Measurements from ENCODE around the gene GALNT18.

Gene GALNT18

DNA sequence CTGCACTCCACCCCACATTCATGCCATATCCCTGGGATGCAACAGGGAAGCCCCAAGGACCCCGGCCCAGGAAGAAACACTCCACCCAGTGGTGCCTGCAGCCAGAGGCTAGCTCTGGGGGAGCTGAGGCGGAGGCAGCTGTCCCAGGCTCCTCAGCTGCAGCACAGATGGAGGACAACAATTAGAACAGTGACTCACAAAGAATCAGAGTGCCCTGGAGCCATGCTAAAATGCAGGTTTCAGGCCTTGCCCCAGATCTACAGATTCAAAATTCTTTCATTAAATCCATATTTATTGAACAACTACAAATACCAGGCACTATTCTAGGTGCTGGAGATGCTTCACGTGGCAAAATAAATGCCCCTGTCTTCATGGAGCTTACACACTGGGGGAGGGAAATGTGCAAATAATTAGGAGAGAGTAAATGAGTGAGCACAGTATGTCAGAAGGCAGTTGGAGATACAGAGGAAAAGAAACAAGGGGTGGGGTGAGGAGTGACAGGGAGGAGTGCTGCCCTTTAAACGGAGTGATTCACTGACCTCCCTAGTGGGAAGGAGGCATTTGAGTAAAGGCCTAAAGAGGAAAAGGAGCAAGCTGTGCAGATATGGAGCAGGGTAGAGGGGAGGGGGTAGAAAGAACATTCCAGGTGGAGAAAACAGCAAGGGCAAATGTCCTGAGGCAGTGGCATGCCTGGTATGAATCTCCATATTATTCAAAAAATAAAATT, 195.4 kb downstream of the GALNT18 start:
- no peak for ATAC-seq

DNA sequence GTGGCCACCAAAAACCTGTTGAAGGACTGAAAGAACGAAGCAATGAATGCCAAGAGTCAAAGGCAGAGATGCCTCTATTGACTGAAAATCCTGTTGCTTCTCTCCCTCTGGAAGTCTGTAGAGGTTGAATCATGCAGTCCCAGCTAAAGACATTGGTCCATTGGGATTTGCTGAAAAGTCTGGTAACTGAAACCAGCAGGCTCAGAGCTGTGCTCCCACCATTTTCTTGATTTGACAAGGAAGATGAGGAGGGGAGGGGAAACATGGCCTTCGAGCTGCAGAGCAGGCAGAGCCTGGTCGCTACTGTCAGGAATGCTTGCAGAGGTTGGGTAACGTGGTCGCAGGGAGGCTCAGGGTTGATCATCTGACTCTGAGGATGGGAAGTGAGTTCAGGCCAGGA, 196.0 kb downstream of the GALNT18 start:
- no peak for ATAC-seq

DNA sequence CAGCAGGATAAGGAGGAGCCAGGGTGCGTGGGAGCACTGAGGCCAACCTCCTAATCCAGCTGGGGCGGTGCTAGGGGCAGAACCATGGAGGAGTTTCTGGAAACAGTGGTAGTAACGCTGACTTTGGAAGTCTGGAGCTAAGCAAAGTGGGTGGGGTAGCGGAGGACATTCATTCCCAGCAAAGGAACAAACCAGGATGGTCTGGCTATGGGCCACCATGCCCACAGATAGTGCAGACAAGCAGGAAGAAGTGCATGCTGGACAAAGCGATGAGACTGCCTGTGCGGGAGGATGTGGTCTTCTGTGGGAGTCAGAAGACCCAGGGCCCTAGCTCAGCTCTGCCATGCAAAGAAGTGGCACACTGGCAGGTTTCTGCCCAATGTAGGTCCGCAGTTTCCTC, 197.1 kb downstream of the GALNT18 start:
- ATAC-seq, result no peak

DNA sequence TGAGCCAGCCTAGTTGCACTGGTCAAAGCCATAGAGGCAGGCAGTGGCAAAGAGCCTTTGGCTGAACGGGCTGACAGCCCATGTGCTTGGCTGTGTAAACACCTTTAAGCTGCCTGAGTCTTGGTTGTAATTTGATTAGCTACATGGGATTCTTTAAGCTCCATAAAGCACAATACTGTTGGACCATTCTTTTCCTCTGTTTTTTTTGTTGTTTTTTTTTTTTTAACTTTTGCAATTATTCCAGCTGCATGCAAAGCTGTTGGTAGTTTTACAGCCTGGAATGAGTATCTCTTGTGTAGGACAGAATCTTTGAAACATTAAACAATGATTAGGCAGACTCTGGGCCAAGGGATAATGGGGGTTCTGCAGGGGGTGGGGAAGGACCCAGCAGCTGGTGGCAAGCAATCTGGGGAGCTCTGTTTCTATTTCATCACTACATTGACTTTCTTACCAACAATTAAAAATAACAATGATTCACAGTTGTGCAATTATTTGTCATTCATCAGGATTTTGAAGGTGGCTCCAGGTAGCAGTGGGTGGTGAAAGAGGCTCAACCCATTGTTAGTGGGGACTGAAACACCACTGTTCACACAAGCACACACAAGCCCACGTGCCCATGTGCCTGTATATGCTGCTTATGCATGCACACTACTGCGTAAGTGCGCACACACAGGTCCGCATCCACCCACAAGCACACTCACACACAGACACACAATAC, 199.2 kb downstream of the GALNT18 start:
- ATAC-seq, result no peak

DNA sequence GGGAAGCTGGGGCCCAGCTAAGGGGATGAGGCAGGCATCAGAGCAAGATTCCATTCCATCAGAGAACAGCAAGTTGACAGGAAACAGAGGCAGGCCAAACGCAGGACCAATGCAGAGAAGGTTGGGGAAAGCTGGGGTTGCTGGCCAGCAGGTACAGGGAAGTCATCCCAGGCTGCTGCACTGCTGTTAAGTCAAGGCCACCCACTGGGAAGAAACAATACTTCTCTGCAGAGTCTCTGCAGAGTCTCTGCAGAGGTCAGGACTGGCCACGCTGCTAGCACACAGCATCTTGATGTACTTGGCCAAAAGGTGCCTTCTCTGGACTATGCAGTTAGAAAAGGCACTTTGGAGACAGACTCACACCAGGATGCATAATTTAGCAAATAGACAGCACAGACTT, 200.3 kb downstream of the GALNT18 start:
- no peak for ATAC-seq

- no peak for ATAC-seq
Measured at GRCh38 chr11:11420899-11421285, 200.9 kb downstream of the GALNT18 start.

DNA sequence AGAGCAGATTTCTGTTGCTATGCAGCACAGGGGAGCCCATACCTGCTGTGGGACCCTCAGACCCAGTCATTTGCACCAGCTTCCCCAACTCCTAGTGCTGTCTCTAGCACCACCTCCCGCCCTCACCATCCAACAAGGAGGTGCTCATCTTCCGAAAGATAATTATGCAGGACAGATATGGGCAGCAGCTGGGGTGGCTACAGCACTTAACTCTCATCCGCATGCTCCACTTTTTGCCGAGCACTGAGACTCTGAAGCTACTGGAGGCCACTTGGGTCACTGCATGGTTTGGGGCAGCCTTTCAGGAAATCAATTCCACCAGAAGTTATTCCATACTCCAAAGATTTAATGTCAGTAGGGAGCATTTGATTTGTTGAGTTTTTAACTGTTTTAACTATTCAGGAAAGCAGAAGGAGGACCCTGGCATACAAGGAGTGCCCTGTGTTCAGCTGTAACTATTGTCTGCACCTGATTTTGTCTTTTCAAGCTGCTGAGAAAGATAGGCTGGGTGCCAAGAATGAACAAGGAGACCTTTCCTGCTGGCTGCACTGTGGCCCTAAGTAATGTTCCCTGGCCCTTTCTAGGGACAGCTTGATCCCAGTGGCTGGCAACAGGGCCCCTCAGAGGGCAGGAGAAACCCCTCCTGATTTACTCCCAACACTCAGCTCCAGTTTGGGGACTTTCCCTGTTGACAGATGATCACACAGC, 201.5 kb downstream of the GALNT18 start:
- ATAC-seq, result no peak

DNA sequence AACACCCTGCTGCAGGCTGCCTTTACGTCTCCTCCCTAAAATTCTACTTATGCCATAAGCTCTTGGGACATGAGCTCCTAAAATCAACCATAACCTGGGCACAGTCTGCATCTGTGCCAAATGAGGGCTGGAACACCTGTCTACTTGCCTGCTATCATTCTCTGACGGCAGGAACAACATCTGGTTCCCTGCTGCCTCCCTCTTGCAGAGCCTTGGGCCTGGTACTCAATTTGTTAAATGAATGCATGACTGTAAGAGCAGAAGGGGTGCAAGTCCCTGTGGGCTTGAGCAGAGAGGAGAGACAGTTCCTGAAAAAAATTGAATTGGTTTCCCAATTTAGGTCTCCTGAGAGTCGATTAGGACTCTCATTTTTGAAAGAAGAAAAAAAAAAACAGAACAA, 202.1 kb downstream of the GALNT18 start:
- no peak for ATAC-seq

DNA sequence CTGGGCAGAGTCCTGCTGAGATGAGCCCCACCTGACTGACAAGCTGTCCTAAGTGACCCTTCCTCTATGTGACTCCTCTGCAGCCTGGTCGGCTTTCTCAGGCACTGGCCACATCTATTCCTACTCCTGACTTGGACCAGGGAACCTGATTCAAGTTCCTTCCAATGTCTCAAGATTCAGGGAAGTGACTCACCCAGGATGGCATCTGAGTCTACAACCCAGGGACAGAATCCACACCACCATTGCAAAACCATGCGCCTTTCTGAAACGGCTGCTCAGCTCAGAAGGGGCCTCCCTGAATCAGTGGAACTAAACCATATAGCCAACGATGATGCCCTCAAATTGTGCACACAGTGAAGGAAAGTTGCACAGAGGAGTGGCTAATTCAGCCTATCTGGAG, 204.9 kb downstream of the GALNT18 start:
- ATAC-seq, result no peak

DNA sequence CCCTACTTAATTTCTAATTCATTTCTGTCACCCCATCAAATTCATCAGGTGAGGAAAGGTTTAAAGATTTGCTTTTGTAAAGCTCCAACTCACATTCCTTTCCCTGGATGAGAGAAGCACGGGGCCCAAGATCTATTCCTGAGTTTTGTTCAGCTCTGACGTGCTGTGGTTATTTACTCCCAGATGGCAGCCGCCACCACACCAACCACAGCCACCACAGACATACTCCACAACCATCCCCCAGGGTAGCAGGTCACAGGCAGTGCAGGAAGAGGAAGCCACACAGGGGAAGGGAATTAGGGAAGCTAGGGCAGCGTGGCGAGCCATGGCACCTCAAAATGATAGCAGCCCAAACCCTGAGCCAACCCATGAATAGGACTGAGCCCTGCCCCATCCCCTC, 205.3 kb downstream of the GALNT18 start:
- ATAC-seq, result no peak

- no peak for ATAC-seq
Measured at GRCh38 chr11:11415901-11416300, 205.9 kb downstream of the GALNT18 start.

- no peak for ATAC-seq
Measured at GRCh38 chr11:11414996-11415395, 206.8 kb downstream of the GALNT18 start.

DNA sequence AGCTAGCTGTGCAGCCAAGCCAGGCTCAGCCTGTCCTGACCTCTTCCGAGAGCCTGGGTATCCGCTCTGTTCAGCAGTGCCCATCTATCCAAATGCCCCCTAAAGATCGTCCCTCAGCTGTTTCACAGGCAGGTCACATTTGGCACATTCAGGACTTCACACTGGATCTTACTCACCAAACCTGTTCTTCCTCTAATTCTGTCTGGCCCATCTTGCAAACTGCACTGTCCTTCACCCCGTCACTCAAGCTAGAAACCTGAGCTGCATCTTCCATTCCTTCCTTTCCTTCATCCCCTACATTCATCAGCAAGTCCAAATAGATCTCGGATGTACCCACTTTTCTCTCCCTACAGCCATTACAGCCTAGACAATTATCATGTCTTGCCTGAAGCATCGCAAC, 208.0 kb downstream of the GALNT18 start:
- no peak for ATAC-seq

DNA sequence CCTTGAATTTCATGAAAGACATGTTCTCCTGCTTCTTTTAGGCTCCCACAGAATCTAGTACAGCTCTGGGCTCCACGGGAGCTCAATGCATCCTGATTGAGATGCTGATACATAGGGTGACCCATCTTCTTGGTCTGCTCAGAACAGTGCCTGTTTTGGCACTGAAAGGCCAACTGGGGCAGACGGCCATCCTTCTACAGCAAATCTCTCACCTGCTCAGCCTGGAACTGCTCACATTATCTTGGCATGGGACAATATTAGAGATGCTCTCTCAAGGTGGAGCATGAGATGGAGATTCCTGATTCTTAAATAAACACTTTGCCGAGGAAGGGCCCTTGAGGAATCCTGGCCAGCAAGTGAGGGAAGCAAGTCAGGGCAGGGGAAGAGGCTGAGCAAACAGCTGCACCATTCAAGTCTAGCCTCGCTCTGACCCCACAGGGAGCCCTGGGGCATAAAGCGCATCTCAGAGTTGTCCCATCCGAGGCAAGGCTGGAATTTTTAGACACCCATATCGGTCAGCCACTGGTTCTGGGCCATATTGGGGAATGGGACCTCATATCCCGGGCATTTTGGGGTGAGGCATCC, 210.3 kb downstream of the GALNT18 start:
- ATAC-seq, result no peak

DNA sequence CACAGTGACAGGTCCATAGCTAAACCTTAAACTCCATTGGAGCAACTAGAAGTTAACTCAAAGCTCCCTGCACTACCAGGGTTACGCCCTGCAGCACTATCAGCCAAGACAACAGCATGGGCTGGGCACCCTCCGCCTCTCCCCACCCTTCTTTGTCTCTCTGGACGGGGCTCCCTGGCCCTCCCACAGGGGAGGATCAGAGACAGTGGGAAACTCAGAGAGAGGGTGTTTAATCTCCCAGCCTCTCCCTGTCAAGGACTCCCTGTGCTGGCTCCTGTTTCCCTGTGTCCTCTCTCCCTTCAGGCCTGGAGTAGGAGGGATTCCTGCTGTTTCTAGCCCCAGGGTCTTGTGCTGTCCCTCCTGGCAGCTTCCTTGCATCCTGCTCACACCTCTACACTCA, 211.9 kb downstream of the GALNT18 start:
- ATAC-seq, result no peak

DNA sequence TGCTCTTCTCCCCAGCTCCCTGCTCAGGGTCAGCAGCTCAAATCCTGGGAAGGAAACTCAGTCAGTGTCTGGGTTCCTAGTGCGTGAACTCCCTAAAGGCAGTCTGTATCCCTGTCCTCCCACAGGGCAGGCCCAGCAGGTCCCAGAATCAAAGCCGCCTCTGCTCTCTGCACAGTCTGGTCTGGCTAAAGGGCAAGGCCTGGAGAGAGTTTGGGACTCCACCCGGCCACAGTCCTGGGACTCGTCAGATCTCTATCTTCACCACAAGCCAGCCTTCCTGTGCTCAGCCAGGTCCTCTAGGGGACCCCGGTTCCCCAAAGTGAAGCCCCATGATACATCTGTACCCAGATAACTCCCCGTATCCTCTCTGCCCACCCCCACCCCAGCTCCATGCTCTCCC, 212.6 kb downstream of the GALNT18 start:
- ATAC-seq, result no peak

DNA sequence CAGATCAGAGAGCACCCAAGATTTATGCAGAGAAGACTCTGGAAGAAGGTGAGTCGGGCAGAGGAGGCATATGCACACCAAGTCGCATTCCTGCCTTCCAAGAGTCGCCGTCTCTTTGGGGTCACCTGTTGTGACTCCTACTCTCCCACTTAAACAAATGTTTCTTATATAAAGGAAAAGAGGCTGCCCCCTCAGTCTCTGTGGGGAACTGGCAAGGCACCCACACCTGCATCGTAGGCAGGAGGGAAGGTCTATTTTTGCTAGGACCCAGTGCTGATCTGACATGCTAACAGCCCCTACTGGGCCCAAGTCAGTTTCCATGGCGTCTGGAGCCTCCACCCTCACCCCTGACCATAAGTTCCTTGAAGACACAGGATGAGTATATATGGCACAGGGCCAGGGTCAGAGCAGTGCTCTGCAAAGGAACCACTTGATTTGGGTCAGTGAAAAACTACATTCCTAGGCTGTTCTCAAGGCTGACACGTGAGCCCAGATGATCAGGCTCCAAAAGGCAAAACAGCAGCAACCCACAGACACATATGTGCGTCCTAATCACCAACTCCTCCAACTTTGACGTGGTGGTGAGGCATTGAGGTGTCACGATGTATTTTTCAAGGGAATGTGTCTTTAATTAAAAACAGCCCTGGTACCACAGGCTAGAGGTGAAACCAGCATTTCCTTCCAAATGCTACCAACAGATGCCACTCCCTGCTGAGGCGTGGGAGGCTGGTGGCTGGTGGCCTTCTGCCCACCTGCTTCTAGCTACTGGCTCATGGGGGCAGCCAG, 213.2 kb downstream of the GALNT18 start:
- ATAC-seq, result no peak

GRCh38 chr11:11407763-11408084, 214.1 kb downstream of the GALNT18 start:
- ATAC-seq, result no peak

DNA sequence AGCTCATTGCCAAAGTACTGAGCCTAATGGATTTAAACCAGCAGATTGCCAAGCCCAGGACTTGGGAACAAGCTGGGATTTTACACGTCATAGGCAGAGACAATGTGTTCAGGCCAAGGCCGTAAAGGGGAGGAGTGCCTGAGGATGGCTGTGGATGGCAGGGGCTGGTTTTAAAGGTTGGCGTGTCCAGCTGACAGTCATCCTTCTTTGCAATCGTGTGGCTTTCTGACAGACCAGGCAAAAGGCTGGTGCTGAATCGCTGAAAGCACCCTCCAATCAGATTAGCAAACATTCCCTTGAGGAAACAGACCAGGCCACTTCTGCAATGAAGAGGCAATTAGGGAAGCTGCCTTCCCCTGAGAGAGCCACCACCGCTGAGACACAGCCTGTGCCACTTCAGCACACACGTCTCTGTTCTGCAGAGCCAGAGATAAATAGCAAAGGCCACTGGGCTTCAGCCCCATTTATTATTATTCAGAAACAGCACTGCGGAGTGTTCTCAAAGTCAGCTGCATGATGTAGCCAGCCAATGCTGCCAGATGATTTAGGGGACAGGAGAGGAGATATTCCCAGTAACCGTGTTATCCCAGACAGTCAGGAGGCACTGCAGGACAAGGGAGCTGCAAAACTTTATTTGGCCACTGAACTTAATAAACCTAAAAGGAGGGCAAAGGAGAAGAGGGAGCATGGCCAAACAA, 214.6 kb downstream of the GALNT18 start:
- ATAC-seq, result no peak

DNA sequence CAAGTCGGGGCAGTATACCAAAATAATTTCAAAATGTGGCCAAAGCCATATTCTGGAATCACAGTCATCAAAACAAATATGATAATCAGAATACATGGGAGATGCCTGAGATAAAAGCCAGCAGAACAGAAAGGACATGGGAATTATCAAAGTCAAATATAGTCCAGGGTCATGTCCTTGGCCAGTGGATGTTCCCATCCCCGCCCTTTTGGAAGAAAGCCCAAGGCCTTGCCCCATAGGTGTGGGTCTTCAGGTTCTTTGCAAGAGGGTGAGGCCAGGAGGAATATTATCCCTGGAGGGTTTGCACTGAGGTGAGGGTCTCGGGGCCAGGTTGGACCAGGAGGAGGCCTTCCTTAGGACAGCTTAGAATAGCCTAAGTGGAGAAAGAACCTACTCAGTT, 215.2 kb downstream of the GALNT18 start:
- ATAC-seq, result no peak

GRCh38 chr11:11403763-11404725, 217.8 kb downstream of the GALNT18 start:
- ATAC-seq, result no peak
